Keratinocyte (primary cell): ENCODE results near the gene CAPZB.

ENCODE experiments used
- CTCF ChIP-seq, 3 experiments: IDR thresholded peaks in 1 of 3; conservative IDR thresholded peaks in 1 of 3; optimal IDR thresholded peaks in 1 of 3; 2 replicates in 2 of 3; 3 replicates in 1 of 3; pipeline versions ENCODE3 to v1.5.1; 2011; ENCODE audit warnings: low read length in 3 of 3, mild to moderate bottlenecking in 3 of 3, moderate library complexity in 2 of 3, control low read depth in 1 of 3, inconsistent platforms in 1 of 3; ENCODE audit not compliant: insufficient read depth in 2 of 3; ENCODE audit errors: extremely low read depth in 1 of 3
- EZH2 ChIP-seq: IDR thresholded peaks from one replicate; pipeline ENCODE4 v1.6.1; 2012; ENCODE audit warnings: inconsistent platforms, mild to moderate bottlenecking, low read length, moderate library complexity

- TF ChIP-seq CTCF (optimal IDR thresholded peaks at IDR 0.05 in 1 of 3, IDR thresholded peaks at IDR 0.05 in 1 of 3, conservative IDR thresholded peaks at IDR 0.05 in 1 of 3; ENCODE audit: extremely low read depth in 1 of 3, insufficient read depth in 2 of 3, low read length in 3 of 3) (peak in 2 of 3 experiments; percentile 10 to 17), EZH2 (no peak)
These were observed 89.6 kb downstream of the CAPZB start for GRCh38 chr1:19395678-19396192.
